Effector memory CD4-positive, alpha-beta T cell (primary cell): ENCODE measurements around the gene EIF3D.
A peak's percentile ranks its signal among the peaks of the same experiment; 100 is the strongest.

Experiments
- DNase-seq, 3 donors: peaks; one replicate each; pipeline ENCODE4 v3.0.0-alpha.2; 2020
- H3K27ac ChIP-seq: 2 replicates; pipeline ENCODE4 v1.7.0; 2013; ENCODE audit warnings: mild to moderate bottlenecking, low read length, moderate library complexity; ENCODE audit not compliant: insufficient read depth, poor library complexity, severe bottlenecking
- H3K27me3 ChIP-seq: replicated peaks from 2 replicates; pipeline ENCODE4 v1.7.0; 2013; ENCODE audit warnings: mild to moderate bottlenecking, low read length; ENCODE audit not compliant: insufficient read depth, control insufficient read depth, poor library complexity, severe bottlenecking
- H3K36me3 ChIP-seq: 2 replicates; pipeline ENCODE4 v1.7.0; 2013; ENCODE audit warnings: mild to moderate bottlenecking, low read length, moderate library complexity; ENCODE audit not compliant: control insufficient read depth, insufficient read depth
- H3K4me1 ChIP-seq: 2 replicates; pipeline ENCODE4 v1.7.0; 2013; ENCODE audit warnings: low read length, mild to moderate bottlenecking; ENCODE audit not compliant: control insufficient read depth, insufficient read depth, poor library complexity, severe bottlenecking
- H3K4me3 ChIP-seq: 2 replicates; pipeline ENCODE4 v1.7.0; 2013; ENCODE audit warnings: low read length, low read depth, mild to moderate bottlenecking; ENCODE audit not compliant: insufficient read depth, poor library complexity, severe bottlenecking
- H3K9me3 ChIP-seq: 2 replicates; pipeline ENCODE4 v1.7.0; 2013; ENCODE audit warnings: mild to moderate bottlenecking, low read length, moderate library complexity; ENCODE audit not compliant: control insufficient read depth

EIF3D gene

GRCh38 chr22:36486619-36487384 lies 42.2 kb downstream of the EIF3D start:
- H3K4me1 ChIP-seq, result no peaks in the 10 kb centered on the region
- DNase-seq, result peak; percentile 31 to 51 (median 32)
- H3K27ac ChIP-seq, result no peak overlapping the region
- H3K4me3 ChIP-seq, result no peak overlapping the region
- no peaks in the 10 kb centered on the region for H3K36me3 ChIP-seq
- H3K27me3 ChIP-seq, result no peaks in the 10 kb centered on the region
- H3K9me3 ChIP-seq, result no peaks in the 10 kb centered on the region

GRCh38 chr22:36481393-36482168 lies 47.4 kb downstream of the EIF3D start, which contains the start of gene TXN2:
Gene TXN2 (minus strand): TSS chr22:36481640. CDS start chr22:36480837, 803 bp downstream.
- Histone ChIP-seq H3K27me3 (no peaks in the 10 kb centered on the region), H3K4me1 (peaks cover 10% of the 10 kb centered on the region), H3K9me3 (no peaks in the 10 kb centered on the region), H3K4me3 (peak within 1 kb of the TSS; percentile 73), H3K27ac (peak within 1 kb of the TSS; percentile 92), H3K36me3 (peaks cover 13% of the 10 kb centered on the region)
- peak; percentile 92 to 96 (median 96) for DNase-seq

- Histone ChIP-seq H3K9me3 (no peaks in the 10 kb centered on the region), H3K36me3 (peaks cover 17% of the 10 kb centered on the region), H3K4me1 (peaks cover 10% of the 10 kb centered on the region), H3K27ac (peak overlapping the region; percentile 92), H3K4me3 (peak overlapping the region; percentile 73), H3K27me3 (no peaks in the 10 kb centered on the region)
- DNase-seq, result no peak
These were observed 48.0 kb downstream of the EIF3D start for GRCh38 chr22:36480941-36481392.

- peaks cover 10% of the 10 kb centered on the region for H3K4me1 ChIP-seq
- H3K4me3 ChIP-seq, result no peak overlapping the region
- no peak overlapping the region for H3K27ac ChIP-seq
- no peaks in the 10 kb centered on the region for H3K27me3 ChIP-seq
- H3K36me3 ChIP-seq, result peaks cover 36% of the 10 kb centered on the region
- no peaks in the 10 kb centered on the region for H3K9me3 ChIP-seq
- DNase-seq, result no peak
These were observed 50.0 kb downstream of the EIF3D start for GRCh38 chr22:36478966-36479365.

GRCh38 chr22:36475341-36475740 lies 53.6 kb downstream of the EIF3D start:
- Histone ChIP-seq H3K27me3 (no peaks in the 10 kb centered on the region), H3K9me3 (no peaks in the 10 kb centered on the region), H3K4me3 (no peak overlapping the region), H3K36me3 (peaks cover 62% of the 10 kb centered on the region), H3K4me1 (peaks cover 4% of the 10 kb centered on the region), H3K27ac (no peak overlapping the region)
- DNase-seq, result no peak

GRCh38 chr22:36472689-36473088 lies 56.3 kb downstream of the EIF3D start:
- Histone ChIP-seq H3K27ac (no peak overlapping the region), H3K4me1 (peaks cover 8% of the 10 kb centered on the region), H3K9me3 (no peaks in the 10 kb centered on the region), H3K27me3 (no peaks in the 10 kb centered on the region), H3K4me3 (no peak overlapping the region), H3K36me3 (peaks cover 56% of the 10 kb centered on the region)
- no peak for DNase-seq

- DNase-seq, result no peak
- Histone ChIP-seq H3K4me3 (no peak overlapping the region), H3K27ac (no peak overlapping the region), H3K36me3 (peaks cover 49% of the 10 kb centered on the region), H3K27me3 (no peaks in the 10 kb centered on the region), H3K4me1 (peaks cover 8% of the 10 kb centered on the region), H3K9me3 (no peaks in the 10 kb centered on the region)
These were observed 57.6 kb downstream of the EIF3D start for GRCh38 chr22:36471341-36471821.

GRCh38 chr22:36470994-36471331 lies 58.0 kb downstream of the EIF3D start:
- Histone ChIP-seq H3K27ac (no peak overlapping the region), H3K36me3 (peaks cover 47% of the 10 kb centered on the region), H3K4me3 (no peak overlapping the region), H3K27me3 (no peaks in the 10 kb centered on the region), H3K4me1 (peaks cover 8% of the 10 kb centered on the region), H3K9me3 (no peaks in the 10 kb centered on the region)
- DNase-seq, result no peak

- Histone ChIP-seq H3K36me3 (peaks cover 41% of the 10 kb centered on the region), H3K9me3 (no peaks in the 10 kb centered on the region), H3K4me1 (peaks cover 8% of the 10 kb centered on the region), H3K4me3 (no peak overlapping the region), H3K27ac (no peak overlapping the region), H3K27me3 (no peaks in the 10 kb centered on the region)
- peak; percentile 68 to 74 (median 73) for DNase-seq
These were observed 58.6 kb downstream of the EIF3D start for GRCh38 chr22:36470162-36470993.
